ENCODE data around the gene MKI67. TPM values are rescaled to one million over a fixed set of nuclear protein-coding genes. Genes with fewer than 3 reads are reported as not detected.
"Not testable (repeated sequence)": the region's sequence is repeated elsewhere in the genome, so short reads cannot be mapped to it uniquely, and the experiment has no call there.

MKI67 gene
- total RNA-seq, 1 experiment from 2014 or later = 81.4 TPM

- no peaks in the 10 kb centered on the region for H3K9me3 Mint-ChIP-seq (ENCODE audit: unreplicated experiment)
- H3K4me3 Mint-ChIP-seq (ENCODE audit: unreplicated experiment) = no peak overlapping the region
- peaks cover 6% of the 10 kb centered on the region for H3K36me3 Mint-ChIP-seq (ENCODE audit: insufficient read depth, unreplicated experiment)
- H3K27me3 Mint-ChIP-seq (ENCODE audit: insufficient read depth, unreplicated experiment) = no peaks in the 10 kb centered on the region
- no peak for DNase-seq (ENCODE audit: unreplicated experiment)
- H3K27ac Mint-ChIP-seq (ENCODE audit: low read depth, unreplicated experiment) = peak overlapping the region; percentile 33
- intact Hi-C loops (cut with micrococcal nuclease) = no loop called here
- no peak for TF ChIP-seq CTCF (IDR thresholded peaks at IDR 0.05; ENCODE audit: unreplicated experiment)
- H3K4me1 Mint-ChIP-seq (ENCODE audit: insufficient read depth, unreplicated experiment) = peaks cover 6% of the 10 kb centered on the region
- CTCF ChIA-PET = interaction anchor here (2.1 kb wide), 1 partner anchor 53 kb away, joined by 6 read pairs; no protein-coding TSS in a partner anchor
- POLR2A ChIA-PET = no interaction called here
- BruUV-seq (replicated peaks) = no TSS peak
These were observed 29.6 kb downstream of the MKI67 start for GRCh38 chr10:128096486-128097199.

GRCh38 chr10:128095753-128096469, 30.3 kb downstream of the MKI67 start:
- POLR2A ChIA-PET = no interaction called here
- Mint-ChIP-seq H3K27me3 (ENCODE audit: insufficient read depth, unreplicated experiment) (no peaks in the 10 kb centered on the region), H3K36me3 (ENCODE audit: insufficient read depth, unreplicated experiment) (peaks cover 6% of the 10 kb centered on the region), H3K4me1 (ENCODE audit: insufficient read depth, unreplicated experiment) (peaks cover 6% of the 10 kb centered on the region), H3K27ac (ENCODE audit: low read depth, unreplicated experiment) (no peak overlapping the region), H3K9me3 (ENCODE audit: unreplicated experiment) (no peaks in the 10 kb centered on the region), H3K4me3 (ENCODE audit: unreplicated experiment) (no peak overlapping the region)
- intact Hi-C loops (cut with micrococcal nuclease) = no loop called here
- BruUV-seq (replicated peaks) = no TSS peak
- CTCF ChIA-PET = interaction anchor here (0.5 to 0.7 kb wide), 2 partner anchors 16 to 488 kb away, joined by 3 read pairs; no protein-coding TSS in a partner anchor
- no peak for DNase-seq (ENCODE audit: unreplicated experiment)
- TF ChIP-seq CTCF (IDR thresholded peaks at IDR 0.05; ENCODE audit: unreplicated experiment) = no peak

- intact Hi-C loops (cut with micrococcal nuclease) = no loop called here
- no peak overlapping the region for H3K27ac Mint-ChIP-seq (ENCODE audit: low read depth, unreplicated experiment)
- H3K9me3 Mint-ChIP-seq (ENCODE audit: unreplicated experiment) = no peaks in the 10 kb centered on the region
- CTCF ChIA-PET = interaction anchor here (0.7 to 1.2 kb wide), 2 partner anchors 15 to 54 kb away, joined by 3 read pairs; no protein-coding TSS in a partner anchor
- no peak for DNase-seq (ENCODE audit: unreplicated experiment)
- H3K36me3 Mint-ChIP-seq (ENCODE audit: insufficient read depth, unreplicated experiment) = peaks cover 6% of the 10 kb centered on the region
- H3K4me3 Mint-ChIP-seq (ENCODE audit: unreplicated experiment) = no peak overlapping the region
- H3K4me1 Mint-ChIP-seq (ENCODE audit: insufficient read depth, unreplicated experiment) = peaks cover 6% of the 10 kb centered on the region
- no peak for TF ChIP-seq CTCF (IDR thresholded peaks at IDR 0.05; ENCODE audit: unreplicated experiment)
- no TSS peak for BruUV-seq (replicated peaks)
- POLR2A ChIA-PET = no interaction called here
- no peaks in the 10 kb centered on the region for H3K27me3 Mint-ChIP-seq (ENCODE audit: insufficient read depth, unreplicated experiment)
These were observed 31.0 kb downstream of the MKI67 start for GRCh38 chr10:128095027-128095752.

- H3K4me1 Mint-ChIP-seq (ENCODE audit: insufficient read depth, unreplicated experiment); H3K27ac Mint-ChIP-seq (ENCODE audit: low read depth, unreplicated experiment); BruUV-seq (replicated peaks); H3K36me3 Mint-ChIP-seq (ENCODE audit: insufficient read depth, unreplicated experiment); POLR2A ChIA-PET; H3K9me3 Mint-ChIP-seq (ENCODE audit: unreplicated experiment); H3K27me3 Mint-ChIP-seq (ENCODE audit: insufficient read depth, unreplicated experiment); H3K4me3 Mint-ChIP-seq (ENCODE audit: unreplicated experiment); DNase-seq (ENCODE audit: unreplicated experiment); intact Hi-C loops (cut with micrococcal nuclease): not testable (repeated sequence)
- CTCF ChIA-PET = interaction anchor here (1.2 kb wide), 1 partner anchor 55 kb away, joined by 3 read pairs; no protein-coding TSS in a partner anchor
These were observed 31.6 kb downstream of the MKI67 start for GRCh38 chr10:128094596-128094995.
